Astrocyte (in vitro differentiated cells and primary cell): ENCODE measurements around the gene ENOX1. TPM values are rescaled to one million over a fixed set of nuclear protein-coding genes. Genes with fewer than 3 reads are reported as not detected.
A peak's percentile ranks its signal among the peaks of the same experiment; 100 is the strongest.

ENCODE experiments used
- DNase-seq: peaks from one replicate; pipeline ENCODE4 v3.0.0-alpha.2; 2010; ENCODE audit warnings: low read depth
- FAIRE-seq: peaks from 2 replicates; lab custom pipeline; 2011; peaks lifted over from hg19 to GRCh38; lab: Jason Lieb, UNC
- H2AFZ ChIP-seq: 2 replicates; pipeline ENCODE4 v1.6.0; 2012; ENCODE audit warnings: low read depth, low read length, inconsistent platforms
- H3K27ac ChIP-seq: 2 replicates; pipeline ENCODE4 v1.5.1; 2011; ENCODE audit warnings: low read depth, low read length, inconsistent platforms
- H3K27me3 ChIP-seq: 2 replicates; pipeline ENCODE4 v1.6.0; 2011; ENCODE audit warnings: low read length, inconsistent platforms; ENCODE audit not compliant: insufficient read depth
- H3K36me3 ChIP-seq: 2 replicates; pipeline ENCODE4 v1.5.1; 2011; ENCODE audit warnings: low read length, inconsistent platforms; ENCODE audit not compliant: insufficient read depth
- H3K4me1 ChIP-seq: 2 replicates; pipeline ENCODE4 v1.5.1; 2011; ENCODE audit warnings: low read length, inconsistent platforms; ENCODE audit not compliant: insufficient read depth
- H3K4me2 ChIP-seq: 2 replicates; pipeline ENCODE4 v1.6.0; 2012; ENCODE audit warnings: low read length, inconsistent platforms
- H3K4me3 ChIP-seq: 2 replicates; pipeline ENCODE4 v1.5.1; 2011; ENCODE audit warnings: low read depth, mild to moderate bottlenecking, low read length, inconsistent platforms; ENCODE audit not compliant: insufficient read depth
- H3K79me2 ChIP-seq: 2 replicates; pipeline ENCODE4 v1.6.0; 2012; ENCODE audit warnings: mild to moderate bottlenecking, low read length, inconsistent platforms; ENCODE audit not compliant: insufficient read depth
- H3K9ac ChIP-seq: 2 replicates; pipeline ENCODE4 v1.6.0; 2012; ENCODE audit warnings: mild to moderate bottlenecking, low read length, inconsistent platforms
- H3K9me3 ChIP-seq: 2 replicates; pipeline ENCODE4 v1.5.1; 2012; ENCODE audit warnings: low read depth, mild to moderate bottlenecking, low read length, inconsistent platforms; ENCODE audit not compliant: insufficient read depth
- H4K20me1 ChIP-seq: 2 replicates; pipeline ENCODE4 v1.6.0; 2012; ENCODE audit warnings: low read length, inconsistent platforms; ENCODE audit not compliant: insufficient read depth
- H3K27ac Mint-ChIP-seq: one replicate; pipeline ENCODE4 v1.8.0; 2021; ENCODE audit warnings: mild to moderate bottlenecking, mixed read lengths; ENCODE audit not compliant: unreplicated experiment
- H3K27me3 Mint-ChIP-seq: one replicate; pipeline ENCODE4 v1.8.0; 2021; ENCODE audit warnings: low read depth, mixed read lengths; ENCODE audit not compliant: unreplicated experiment
- H3K36me3 Mint-ChIP-seq: one replicate; pipeline ENCODE4 v1.8.0; 2021; ENCODE audit warnings: low read depth, mixed read lengths; ENCODE audit not compliant: unreplicated experiment
- H3K4me1 Mint-ChIP-seq: one replicate; pipeline ENCODE4 v1.8.0; 2021; ENCODE audit warnings: low read depth, mixed read lengths; ENCODE audit not compliant: unreplicated experiment
- H3K4me3 Mint-ChIP-seq: one replicate; pipeline ENCODE4 v1.8.0; 2021; ENCODE audit warnings: mild to moderate bottlenecking, moderate library complexity, mixed read lengths; ENCODE audit not compliant: unreplicated experiment
- H3K9me3 Mint-ChIP-seq: one replicate; pipeline ENCODE4 v1.8.0; 2021; ENCODE audit warnings: mild to moderate bottlenecking, mixed read lengths; ENCODE audit not compliant: unreplicated experiment
- CTCF ChIP-seq: IDR thresholded peaks from 2 replicates; pipeline ENCODE4 v1.5.1; 2011; ENCODE audit warnings: low read depth, mild to moderate bottlenecking, inconsistent platforms, low read length, moderate library complexity; ENCODE audit not compliant: insufficient read depth
- EZH2 ChIP-seq: IDR thresholded peaks from 2 replicates; pipeline ENCODE4 v1.6.1; 2012; ENCODE audit warnings: mild to moderate bottlenecking, low read length, inconsistent platforms; ENCODE audit not compliant: insufficient read depth
- total RNA-seq: library from RNA; stranded (reverse); gene quantifications from 2 replicates; pipeline ENCODE4 v1.2.1, GENCODE V29; 2021

The ENOX1 gene
- total RNA-seq, 1 donor from 2014 or later, result 2.3 TPM

DNA sequence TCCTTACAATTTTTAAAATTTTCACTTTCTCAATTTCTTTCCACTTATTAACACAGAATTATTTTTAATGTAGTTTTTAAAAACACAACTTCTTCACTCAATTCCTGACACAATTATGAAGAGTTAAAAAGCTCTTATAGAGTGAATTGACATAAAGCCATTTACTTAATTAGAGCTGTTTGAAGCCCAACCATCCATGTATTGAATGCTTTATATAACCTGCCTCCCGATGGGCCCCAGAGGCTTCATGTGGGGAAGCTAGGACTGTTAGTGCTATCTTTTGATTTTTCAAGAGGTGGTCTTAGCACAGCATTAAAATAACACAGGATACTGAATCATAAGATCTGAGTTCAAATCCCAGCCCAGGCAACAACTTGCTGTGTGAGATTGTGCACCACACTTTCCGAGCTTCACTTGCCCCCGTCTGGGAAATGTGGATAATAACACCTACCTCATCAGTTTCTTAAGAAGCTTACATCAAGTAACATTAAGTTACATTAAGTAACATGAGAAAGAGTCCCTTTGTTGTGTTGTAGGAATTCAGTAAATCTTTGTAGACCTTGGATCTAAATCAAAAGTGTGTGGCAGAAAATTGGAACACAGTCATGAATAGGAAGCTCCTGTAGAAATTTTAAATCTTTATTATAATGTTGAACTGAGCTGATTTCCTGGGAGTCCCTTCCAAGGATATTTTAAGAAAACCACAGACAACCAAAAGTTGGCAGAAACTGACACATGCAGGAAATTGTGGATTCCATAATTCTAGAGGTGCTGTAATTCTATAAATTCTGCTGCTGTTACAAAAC lies 5.5 kb upstream of the ENOX1 start:
- no peaks in the 10 kb centered on the region for H3K9me3 Mint-ChIP-seq
- DNase-seq, result peak; percentile 45
- no peaks in the 10 kb centered on the region for H3K36me3 ChIP-seq
- H3K36me3 Mint-ChIP-seq, result peaks cover 1% of the 10 kb centered on the region
- H3K4me1 Mint-ChIP-seq, result peaks cover 7% of the 10 kb centered on the region
- no peak overlapping the region for H3K27ac Mint-ChIP-seq
- no peak overlapping the region for H2AFZ ChIP-seq
- H3K27me3 ChIP-seq, result peaks cover 2% of the 10 kb centered on the region
- no peak overlapping the region for H3K9ac ChIP-seq
- no peaks in the 10 kb centered on the region for H3K9me3 ChIP-seq
- H3K4me3 ChIP-seq, result no peak overlapping the region
- H4K20me1 ChIP-seq, result no peaks in the 10 kb centered on the region
- no peaks in the 10 kb centered on the region for H3K79me2 ChIP-seq
- no peak for FAIRE-seq
- peaks cover 1% of the 10 kb centered on the region for H3K27me3 Mint-ChIP-seq
- TF ChIP-seq CTCF (no peak), EZH2 (no peak)
- H3K27ac ChIP-seq, result no peak overlapping the region
- no peak overlapping the region for H3K4me3 Mint-ChIP-seq
- peaks cover 3% of the 10 kb centered on the region for H3K4me1 ChIP-seq
- no peak overlapping the region for H3K4me2 ChIP-seq

DNA sequence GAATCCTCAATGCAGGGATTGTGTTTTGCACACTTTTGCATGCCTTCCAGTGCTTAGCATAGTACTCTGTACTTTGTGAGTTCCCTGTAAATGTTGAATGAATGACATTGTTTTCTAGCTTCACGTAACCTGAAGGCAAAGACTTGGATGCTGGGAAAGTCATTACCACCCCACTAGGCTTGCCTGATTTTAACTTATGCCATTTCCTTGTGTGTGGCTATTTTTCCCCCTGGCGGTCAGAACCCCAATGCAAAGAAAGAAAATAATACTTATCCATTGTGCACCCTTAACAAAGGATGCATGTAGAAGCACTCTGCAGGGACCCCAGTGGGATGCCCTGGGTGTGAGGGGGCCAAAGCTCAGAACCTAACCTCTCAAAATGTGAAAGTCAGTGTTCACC lies 1.2 kb upstream of the ENOX1 start:
- no peak for TF ChIP-seq EZH2
- TF ChIP-seq CTCF, result peak; percentile 61
- DNase-seq (peak; percentile 18), FAIRE-seq (peak; percentile 17)
- no peaks in the 10 kb centered on the region for H3K79me2 ChIP-seq
- H4K20me1 ChIP-seq, result no peaks in the 10 kb centered on the region
- no peak overlapping the region for H3K27ac ChIP-seq
- H3K4me3 ChIP-seq, result peak overlapping the region; percentile 62
- peak overlapping the region; percentile 97 for H3K4me2 ChIP-seq
- Mint-ChIP-seq H3K4me3 (peak overlapping the region; percentile 86), H3K27ac (peak overlapping the region; percentile 69), H3K27me3 (peaks cover 1% of the 10 kb centered on the region), H3K4me1 (peaks cover 7% of the 10 kb centered on the region), H3K36me3 (no peaks in the 10 kb centered on the region), H3K9me3 (no peaks in the 10 kb centered on the region)
- no peaks in the 10 kb centered on the region for H3K9me3 ChIP-seq
- no peak overlapping the region for H2AFZ ChIP-seq
- H3K9ac ChIP-seq, result no peak overlapping the region
- no peaks in the 10 kb centered on the region for H3K36me3 ChIP-seq
- peaks cover 6% of the 10 kb centered on the region for H3K4me1 ChIP-seq
- H3K27me3 ChIP-seq, result no peaks in the 10 kb centered on the region

- Histone ChIP-seq H3K9ac (peak overlapping the region; percentile 68), H3K27me3 (no peaks in the 10 kb centered on the region), H3K9me3 (no peaks in the 10 kb centered on the region), H4K20me1 (no peaks in the 10 kb centered on the region), H3K4me3 (peak overlapping the region; percentile 62), H2AFZ (peak overlapping the region; percentile 90), H3K27ac (no peak overlapping the region), H3K4me1 (peaks cover 6% of the 10 kb centered on the region), H3K36me3 (no peaks in the 10 kb centered on the region), H3K4me2 (peak overlapping the region; percentile 97), H3K79me2 (no peaks in the 10 kb centered on the region)
- FAIRE-seq (no peak), DNase-seq (no peak)
- Mint-ChIP-seq H3K9me3 (no peaks in the 10 kb centered on the region), H3K36me3 (no peaks in the 10 kb centered on the region), H3K4me1 (peaks cover 7% of the 10 kb centered on the region), H3K27me3 (peaks cover 1% of the 10 kb centered on the region), H3K27ac (peak overlapping the region; percentile 69), H3K4me3 (peak overlapping the region; percentile 86)
- TF ChIP-seq CTCF (no peak), EZH2 (no peak)
These were observed 733 bp upstream of the ENOX1 start for GRCh38 chr13:43787518-43787891.
